SK-N-SH treated with all-trans-retinoic acid at 6 μM for 48 hours (cell line): Measurements from ENCODE around the gene FAM151A.
A peak's percentile ranks its signal among the peaks of the same experiment; 100 is the strongest.

ENCODE experiments used
- ATAC-seq: fragments of 200-7000 bp; cut with Tn5 transposase; 3 replicates; pipeline ENCODE4 v1.9.1; 2020; ENCODE audit warnings: mild to moderate bottlenecking, moderate library complexity
- CSDC2 ChIP-seq: fragments of 250-450 bp; sonication (Bioruptor Pico); IDR thresholded peaks from 2 replicates; pipeline ENCODE4 v1.5.0; 2020; ENCODE audit warnings: mild to moderate bottlenecking, moderate library complexity
- CSRNP3 ChIP-seq: fragments of 250-450 bp; sonication (Bioruptor Pico); IDR thresholded peaks from 2 replicates; pipeline ENCODE4 v1.5.1; 2021; ENCODE audit warnings: mild to moderate bottlenecking, moderate library complexity
- RARB ChIP-seq: fragments of 250-450 bp; sonication (Bioruptor Pico); IDR thresholded peaks from 2 replicates; pipeline ENCODE4 v1.8.0; 2021; ENCODE audit warnings: mild to moderate bottlenecking, moderate library complexity
- SNAI2 ChIP-seq: fragments of 250-450 bp; sonication (Bioruptor Pico); IDR thresholded peaks from 2 replicates; pipeline ENCODE4 v1.5.0; 2020; ENCODE audit warnings: mild to moderate bottlenecking, moderate library complexity
- TCF4 ChIP-seq: fragments of 250-450 bp; sonication (Bioruptor Pico); IDR thresholded peaks from 2 replicates; pipeline ENCODE4 v1.8.0; 2021; ENCODE audit warnings: mild to moderate bottlenecking, moderate library complexity, borderline replicate concordance
- ZC3H10 ChIP-seq: fragments of 250-450 bp; sonication (Bioruptor Pico); IDR thresholded peaks from 2 replicates; pipeline ENCODE4 v1.5.1; 2021; ENCODE audit warnings: mild to moderate bottlenecking, moderate library complexity
- ZFP30 ChIP-seq: fragments of 450-650 bp; formaldehyde crosslinking; IDR thresholded peaks from 2 replicates; pipeline ENCODE4 v1.5.0; 2022; ENCODE audit warnings: mild to moderate bottlenecking, moderate library complexity
- ZNF565 ChIP-seq: fragments of 450-650 bp; formaldehyde crosslinking; conservative IDR thresholded peaks from 2 replicates; pipeline ENCODE4 v1.5.0; 2020; ENCODE audit warnings: low read depth, mild to moderate bottlenecking, moderate library complexity
- ZNF70 ChIP-seq: fragments of 450-650 bp; formaldehyde crosslinking; IDR thresholded peaks from 2 replicates; pipeline ENCODE4 v1.5.0; 2020; ENCODE audit warnings: mild to moderate bottlenecking, moderate library complexity
- ZNF8 ChIP-seq: fragments of 450-650 bp; formaldehyde crosslinking; IDR thresholded peaks from 2 replicates; pipeline ENCODE4 v1.5.0; 2020; ENCODE audit warnings: mild to moderate bottlenecking, moderate library complexity
- TF ChIP-seq, protein P1 (sequence below): fragments of 250-450 bp; sonication (Bioruptor Pico); IDR thresholded peaks from 2 replicates; pipeline ENCODE4 v1.8.0; 2020; ENCODE audit warnings: mild to moderate bottlenecking, moderate library complexity, borderline replicate concordance
- TF ChIP-seq, protein P2 (sequence below): fragments of 250-450 bp; sonication (Bioruptor Pico); IDR thresholded peaks from 2 replicates; pipeline ENCODE4 v1.8.0; 2021; ENCODE audit warnings: low read depth, mild to moderate bottlenecking, moderate library complexity, borderline replicate concordance
- TF ChIP-seq, protein P3 (sequence below): fragments of 250-450 bp; sonication (Bioruptor Pico); IDR thresholded peaks from 2 replicates; pipeline ENCODE4 v1.5.0; 2020; ENCODE audit warnings: mild to moderate bottlenecking, moderate library complexity
- TF ChIP-seq, protein P4 (sequence below): fragments of 250-450 bp; sonication (Bioruptor Pico); IDR thresholded peaks from 2 replicates; pipeline ENCODE4 v1.5.1; 2020; ENCODE audit warnings: low read depth, mild to moderate bottlenecking, moderate library complexity

Gene FAM151A

DNA sequence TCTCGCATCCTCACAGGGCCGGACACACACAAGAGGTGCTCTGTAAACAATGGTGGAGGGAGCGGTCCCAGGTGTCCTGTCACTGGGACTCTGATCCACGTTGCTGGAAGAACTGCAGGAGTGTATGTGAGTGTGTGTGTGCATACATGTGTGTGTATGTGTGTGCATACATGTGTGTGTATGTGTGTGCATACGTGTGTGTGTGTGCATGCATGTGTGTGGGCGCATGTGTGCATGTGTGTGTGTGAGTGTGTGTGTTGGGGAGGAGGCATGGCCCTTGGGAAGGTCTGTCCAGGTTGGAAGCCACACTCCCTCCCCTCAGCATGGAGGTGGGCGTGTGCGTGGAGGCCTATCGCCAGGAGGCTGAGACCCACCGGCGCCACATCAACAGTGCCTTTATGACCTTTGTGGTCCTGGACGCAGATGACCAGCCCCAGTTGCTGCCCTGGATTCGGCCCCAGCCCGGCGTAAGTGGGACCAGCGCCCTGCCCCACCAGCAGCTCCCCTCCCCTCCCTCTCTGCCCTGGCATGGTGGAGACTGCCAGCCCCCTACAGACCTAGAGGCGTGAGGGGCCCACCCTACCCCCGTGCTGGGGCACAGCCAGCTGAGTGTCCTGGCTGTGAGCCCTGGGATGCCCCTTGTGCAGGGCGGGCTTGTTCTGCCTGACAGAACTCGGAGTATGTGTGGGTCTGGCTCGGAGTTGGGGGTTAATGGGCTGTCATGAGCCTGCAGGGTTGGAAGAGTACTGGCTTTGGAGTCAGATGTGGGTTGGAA, 22.2 kb downstream of the FAM151A start:
- TF ChIP-seq, protein P1, sequence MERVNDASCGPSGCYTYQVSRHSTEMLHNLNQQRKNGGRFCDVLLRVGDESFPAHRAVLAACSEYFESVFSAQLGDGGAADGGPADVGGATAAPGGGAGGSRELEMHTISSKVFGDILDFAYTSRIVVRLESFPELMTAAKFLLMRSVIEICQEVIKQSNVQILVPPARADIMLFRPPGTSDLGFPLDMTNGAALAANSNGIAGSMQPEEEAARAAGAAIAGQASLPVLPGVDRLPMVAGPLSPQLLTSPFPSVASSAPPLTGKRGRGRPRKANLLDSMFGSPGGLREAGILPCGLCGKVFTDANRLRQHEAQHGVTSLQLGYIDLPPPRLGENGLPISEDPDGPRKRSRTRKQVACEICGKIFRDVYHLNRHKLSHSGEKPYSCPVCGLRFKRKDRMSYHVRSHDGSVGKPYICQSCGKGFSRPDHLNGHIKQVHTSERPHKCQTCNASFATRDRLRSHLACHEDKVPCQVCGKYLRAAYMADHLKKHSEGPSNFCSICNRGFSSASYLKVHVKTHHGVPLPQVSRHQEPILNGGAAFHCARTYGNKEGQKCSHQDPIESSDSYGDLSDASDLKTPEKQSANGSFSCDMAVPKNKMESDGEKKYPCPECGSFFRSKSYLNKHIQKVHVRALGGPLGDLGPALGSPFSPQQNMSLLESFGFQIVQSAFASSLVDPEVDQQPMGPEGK (CRISPR knock-in tag), result no peak
- TF ChIP-seq ZNF70 (CRISPR knock-in tag) (peak; percentile 76; the same call in 1 of the 2 replicates), CSDC2 (CRISPR knock-in tag) (no peak), CSRNP3 (CRISPR knock-in tag) (no peak)
- no peak for ATAC-seq

- TF ChIP-seq ZFP30 (CRISPR knock-in tag) (no peak), ZNF8 (CRISPR knock-in tag) (no peak), TCF4 (CRISPR knock-in tag) (no peak), SNAI2 (CRISPR knock-in tag) (no peak)
- TF ChIP-seq, protein P2, sequence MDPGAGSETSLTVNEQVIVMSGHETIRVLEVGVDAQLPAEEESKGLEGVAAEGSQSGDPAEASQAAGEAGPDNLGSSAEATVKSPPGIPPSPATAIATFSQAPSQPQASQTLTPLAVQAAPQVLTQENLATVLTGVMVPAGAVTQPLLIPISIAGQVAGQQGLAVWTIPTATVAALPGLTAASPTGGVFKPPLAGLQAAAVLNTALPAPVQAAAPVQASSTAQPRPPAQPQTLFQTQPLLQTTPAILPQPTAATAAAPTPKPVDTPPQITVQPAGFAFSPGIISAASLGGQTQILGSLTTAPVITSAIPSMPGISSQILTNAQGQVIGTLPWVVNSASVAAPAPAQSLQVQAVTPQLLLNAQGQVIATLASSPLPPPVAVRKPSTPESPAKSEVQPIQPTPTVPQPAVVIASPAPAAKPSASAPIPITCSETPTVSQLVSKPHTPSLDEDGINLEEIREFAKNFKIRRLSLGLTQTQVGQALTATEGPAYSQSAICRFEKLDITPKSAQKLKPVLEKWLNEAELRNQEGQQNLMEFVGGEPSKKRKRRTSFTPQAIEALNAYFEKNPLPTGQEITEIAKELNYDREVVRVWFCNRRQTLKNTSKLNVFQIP (CRISPR knock-in tag), result no peak
- TF ChIP-seq, protein P1 (CRISPR knock-in tag), result no peak
- no peak for ATAC-seq
Measured at GRCh38 chr1:54599211-54599823, 24.0 kb downstream of the FAM151A start.

- TF ChIP-seq CSRNP3 (CRISPR knock-in tag), result no peak
- ATAC-seq, result no peak
Measured at GRCh38 chr1:54597455-54598030, 25.8 kb downstream of the FAM151A start.

- TF ChIP-seq, protein P2 (CRISPR knock-in tag), result no peak
- TF ChIP-seq CSRNP3 (CRISPR knock-in tag) (no peak), RARB (no peak), ZNF565 (CRISPR knock-in tag) (no peak), ZFP30 (CRISPR knock-in tag) (no peak), CSDC2 (CRISPR knock-in tag) (no peak), ZC3H10 (CRISPR knock-in tag) (no peak)
- TF ChIP-seq, protein P3, sequence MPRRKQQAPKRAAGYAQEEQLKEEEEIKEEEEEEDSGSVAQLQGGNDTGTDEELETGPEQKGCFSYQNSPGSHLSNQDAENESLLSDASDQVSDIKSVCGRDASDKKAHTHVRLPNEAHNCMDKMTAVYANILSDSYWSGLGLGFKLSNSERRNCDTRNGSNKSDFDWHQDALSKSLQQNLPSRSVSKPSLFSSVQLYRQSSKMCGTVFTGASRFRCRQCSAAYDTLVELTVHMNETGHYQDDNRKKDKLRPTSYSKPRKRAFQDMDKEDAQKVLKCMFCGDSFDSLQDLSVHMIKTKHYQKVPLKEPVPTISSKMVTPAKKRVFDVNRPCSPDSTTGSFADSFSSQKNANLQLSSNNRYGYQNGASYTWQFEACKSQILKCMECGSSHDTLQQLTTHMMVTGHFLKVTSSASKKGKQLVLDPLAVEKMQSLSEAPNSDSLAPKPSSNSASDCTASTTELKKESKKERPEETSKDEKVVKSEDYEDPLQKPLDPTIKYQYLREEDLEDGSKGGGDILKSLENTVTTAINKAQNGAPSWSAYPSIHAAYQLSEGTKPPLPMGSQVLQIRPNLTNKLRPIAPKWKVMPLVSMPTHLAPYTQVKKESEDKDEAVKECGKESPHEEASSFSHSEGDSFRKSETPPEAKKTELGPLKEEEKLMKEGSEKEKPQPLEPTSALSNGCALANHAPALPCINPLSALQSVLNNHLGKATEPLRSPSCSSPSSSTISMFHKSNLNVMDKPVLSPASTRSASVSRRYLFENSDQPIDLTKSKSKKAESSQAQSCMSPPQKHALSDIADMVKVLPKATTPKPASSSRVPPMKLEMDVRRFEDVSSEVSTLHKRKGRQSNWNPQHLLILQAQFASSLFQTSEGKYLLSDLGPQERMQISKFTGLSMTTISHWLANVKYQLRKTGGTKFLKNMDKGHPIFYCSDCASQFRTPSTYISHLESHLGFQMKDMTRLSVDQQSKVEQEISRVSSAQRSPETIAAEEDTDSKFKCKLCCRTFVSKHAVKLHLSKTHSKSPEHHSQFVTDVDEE (CRISPR knock-in tag), result no peak
- TF ChIP-seq, protein P4, sequence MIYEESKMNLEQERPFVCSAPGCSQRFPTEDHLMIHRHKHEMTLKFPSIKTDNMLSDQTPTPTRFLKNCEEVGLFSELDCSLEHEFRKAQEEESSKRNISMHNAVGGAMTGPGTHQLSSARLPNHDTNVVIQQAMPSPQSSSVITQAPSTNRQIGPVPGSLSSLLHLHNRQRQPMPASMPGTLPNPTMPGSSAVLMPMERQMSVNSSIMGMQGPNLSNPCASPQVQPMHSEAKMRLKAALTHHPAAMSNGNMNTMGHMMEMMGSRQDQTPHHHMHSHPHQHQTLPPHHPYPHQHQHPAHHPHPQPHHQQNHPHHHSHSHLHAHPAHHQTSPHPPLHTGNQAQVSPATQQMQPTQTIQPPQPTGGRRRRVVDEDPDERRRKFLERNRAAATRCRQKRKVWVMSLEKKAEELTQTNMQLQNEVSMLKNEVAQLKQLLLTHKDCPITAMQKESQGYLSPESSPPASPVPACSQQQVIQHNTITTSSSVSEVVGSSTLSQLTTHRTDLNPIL (CRISPR knock-in tag), result no peak
- TF ChIP-seq, all 23 proteins: peak for 0
- no peak for ATAC-seq
Measured at GRCh38 chr1:54596756-54597155, 26.6 kb downstream of the FAM151A start.
